Measurements from ENCODE around the gene CDR2. TPM values are rescaled to one million over a fixed set of nuclear protein-coding genes. Genes with fewer than 3 reads are reported as not detected.
"Not testable (repeated sequence)": the region's sequence is repeated elsewhere in the genome, so short reads cannot be mapped to it uniquely, and the experiment has no call there.

The CDR2 gene
- total and polyA plus RNA-seq, 2 experiments from 2014 or later: 26.7 to 30.9 TPM

DNA sequence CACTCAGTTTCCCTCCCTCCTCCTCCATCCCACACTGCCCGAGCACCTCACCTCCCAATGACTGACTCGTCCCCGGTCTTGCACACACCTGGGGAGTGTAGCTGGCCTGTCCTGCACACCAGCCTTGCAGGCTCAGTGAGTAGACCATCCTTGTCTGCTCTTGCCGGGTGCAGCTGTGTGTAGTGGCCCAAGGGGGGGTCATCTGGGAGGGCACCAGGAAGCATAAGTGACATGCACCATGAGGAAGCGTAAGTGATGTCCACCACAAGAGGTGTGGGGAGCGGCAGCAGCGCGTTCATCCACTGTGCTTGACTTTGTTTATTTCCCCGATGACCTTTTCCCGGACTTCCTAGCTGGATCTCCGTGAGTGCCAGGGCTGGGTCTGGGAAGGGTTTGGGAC is 45.5 kb upstream of the CDR2 start:
- no peaks in the 10 kb centered on the region for H3K36me3 ChIP-seq (replicated peaks; ENCODE audit: insufficient read depth, low read depth)
- no peak overlapping the region for H3K4me3 ChIP-seq
- no peaks in the 10 kb centered on the region for H3K27me3 ChIP-seq
- H3K79me2 ChIP-seq: no peaks in the 10 kb centered on the region
- no peak for DNase-seq (ENCODE audit: low spot score)
- no peak overlapping the region for H3K27ac ChIP-seq
- H3K4me2 ChIP-seq: no peak overlapping the region
- H3K9me2 ChIP-seq (replicated peaks; ENCODE audit: insufficient read depth): no peaks in the 10 kb centered on the region
- no peak overlapping the region for H2AFZ ChIP-seq
- 94% methylated on average over 11 of the region's 11 CpGs for WGBS (ENCODE audit: low lambda C conversion rate, missing lambda C conversion rate)
- H4K20me1 ChIP-seq (ENCODE audit: insufficient read depth, poor library complexity, severe bottlenecking): no peaks in the 10 kb centered on the region
- H3K4me1 ChIP-seq (ENCODE audit: insufficient read depth): no peaks in the 10 kb centered on the region
- H3K9me3 ChIP-seq (ENCODE audit: low read depth): no peaks in the 10 kb centered on the region
- TF ChIP-seq EZH2phosphoT487 (IDR thresholded peaks at IDR 0.05; ENCODE audit: low read depth, severe bottlenecking, unreplicated experiment): no peak
- TF ChIP-seq EZH2 (IDR thresholded peaks at IDR 0.05; ENCODE audit: borderline replicate concordance): no peak
- TF ChIP-seq CTCF (IDR thresholded peaks at IDR 0.05; ENCODE audit: poor library complexity): no peak

DNA sequence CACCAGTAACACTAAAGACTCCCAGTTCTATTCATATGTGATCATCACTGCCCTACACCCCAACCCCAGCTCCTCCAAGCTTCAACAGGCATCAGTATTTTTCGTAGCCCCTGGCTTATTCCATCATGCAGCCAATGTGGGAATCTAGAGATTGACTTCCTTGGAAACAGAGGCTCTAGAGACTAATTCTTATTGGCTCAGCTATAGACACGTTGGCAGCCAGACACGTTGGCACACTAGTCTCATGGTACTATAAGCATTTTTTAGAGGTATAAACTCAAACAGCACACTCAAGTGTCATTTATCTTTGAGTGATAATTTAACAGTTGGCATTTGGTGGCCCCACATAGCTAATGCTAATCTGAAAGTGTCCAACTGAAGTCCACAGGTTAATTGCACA is 44.4 kb upstream of the CDR2 start:
- no peaks in the 10 kb centered on the region for H4K20me1 ChIP-seq (ENCODE audit: insufficient read depth, poor library complexity, severe bottlenecking)
- H3K4me2 ChIP-seq: no peak overlapping the region
- no peaks in the 10 kb centered on the region for H3K9me2 ChIP-seq (replicated peaks; ENCODE audit: insufficient read depth)
- H3K27me3 ChIP-seq: no peaks in the 10 kb centered on the region
- no peaks in the 10 kb centered on the region for H3K9me3 ChIP-seq (ENCODE audit: low read depth)
- TF ChIP-seq CTCF (IDR thresholded peaks at IDR 0.05; ENCODE audit: poor library complexity): no peak
- no peak for TF ChIP-seq EZH2phosphoT487 (IDR thresholded peaks at IDR 0.05; ENCODE audit: low read depth, severe bottlenecking, unreplicated experiment)
- no peak for TF ChIP-seq EZH2 (IDR thresholded peaks at IDR 0.05; ENCODE audit: borderline replicate concordance)
- H3K36me3 ChIP-seq (replicated peaks; ENCODE audit: insufficient read depth, low read depth): no peaks in the 10 kb centered on the region
- WGBS (ENCODE audit: low lambda C conversion rate, missing lambda C conversion rate): 97% methylated on average over 3 of the region's 3 CpGs
- no peak overlapping the region for H3K4me3 ChIP-seq
- H3K79me2 ChIP-seq: no peaks in the 10 kb centered on the region
- H3K27ac ChIP-seq: no peak overlapping the region
- H3K4me1 ChIP-seq (ENCODE audit: insufficient read depth): no peaks in the 10 kb centered on the region
- DNase-seq (ENCODE audit: low spot score): no peak
- H2AFZ ChIP-seq: no peak overlapping the region

- H3K4me2 ChIP-seq; H3K79me2 ChIP-seq; H3K9me3 ChIP-seq (ENCODE audit: low read depth); H3K4me3 ChIP-seq; DNase-seq (ENCODE audit: low spot score); H2AFZ ChIP-seq; H3K4me1 ChIP-seq (ENCODE audit: insufficient read depth); H3K27me3 ChIP-seq; H3K36me3 ChIP-seq (replicated peaks; ENCODE audit: insufficient read depth, low read depth); H3K27ac ChIP-seq; H3K9me2 ChIP-seq (replicated peaks; ENCODE audit: insufficient read depth); H4K20me1 ChIP-seq (ENCODE audit: insufficient read depth, poor library complexity, severe bottlenecking): not testable (repeated sequence)
- WGBS (ENCODE audit: low lambda C conversion rate, missing lambda C conversion rate): 100% methylated on average over 6 of the region's 6 CpGs
Measured at GRCh38 chr16:22417798-22418197, 43.4 kb upstream of the CDR2 start.

GRCh38 chr16:22417019-22417418 is 42.6 kb upstream of the CDR2 start:
- H3K79me2 ChIP-seq: no peaks in the 10 kb centered on the region
- 97% methylated on average over 4 of the region's 4 CpGs for WGBS (ENCODE audit: low lambda C conversion rate, missing lambda C conversion rate)

More at GRCh38 chr16:22417019-22417418, 42.6 kb upstream of the CDR2 start:
- no peak overlapping the region for H3K27ac ChIP-seq
- DNase-seq (ENCODE audit: low spot score): no peak
- no peaks in the 10 kb centered on the region for H3K9me3 ChIP-seq (ENCODE audit: low read depth)
- no peak overlapping the region for H2AFZ ChIP-seq
- H3K4me3 ChIP-seq: no peak overlapping the region
- TF ChIP-seq CTCF (IDR thresholded peaks at IDR 0.05; ENCODE audit: poor library complexity): no peak
- TF ChIP-seq EZH2 (IDR thresholded peaks at IDR 0.05; ENCODE audit: borderline replicate concordance): no peak
- no peak for TF ChIP-seq EZH2phosphoT487 (IDR thresholded peaks at IDR 0.05; ENCODE audit: low read depth, severe bottlenecking, unreplicated experiment)
- no peak overlapping the region for H3K4me2 ChIP-seq
- no peaks in the 10 kb centered on the region for H3K9me2 ChIP-seq (replicated peaks; ENCODE audit: insufficient read depth)
- H3K27me3 ChIP-seq: no peaks in the 10 kb centered on the region
- H4K20me1 ChIP-seq (ENCODE audit: insufficient read depth, poor library complexity, severe bottlenecking): no peaks in the 10 kb centered on the region
- no peaks in the 10 kb centered on the region for H3K36me3 ChIP-seq (replicated peaks; ENCODE audit: insufficient read depth, low read depth)
- H3K4me1 ChIP-seq (ENCODE audit: insufficient read depth): no peaks in the 10 kb centered on the region
